GM19023 (cell line): ENCODE measurements around the gene ACOX3.
"Not testable (repeated sequence)": the region's sequence is repeated elsewhere in the genome, so short reads cannot be mapped to it uniquely, and the experiment has no call there.

Experiments
- ATAC-seq: cut with Tn5 transposase; IDR thresholded peaks from one replicate; pipeline ENCODE4 v1.9.1; 2021; ENCODE audit warnings: mild to moderate bottlenecking, moderate library complexity; ENCODE audit not compliant: unreplicated experiment

ACOX3 gene

GRCh38 chr4:8407756-8408155 is 32.8 kb downstream of the ACOX3 start:
- no peak for ATAC-seq

- no peak for ATAC-seq
Measured at GRCh38 chr4:8407316-8407715, 33.2 kb downstream of the ACOX3 start.

GRCh38 chr4:8406887-8407286 is 33.6 kb downstream of the ACOX3 start:
- not testable (repeated sequence) for ATAC-seq

GRCh38 chr4:8405516-8405875 is 35.0 kb downstream of the ACOX3 start:
- no peak for ATAC-seq

GRCh38 chr4:8404791-8405515 is 35.6 kb downstream of the ACOX3 start:
- no peak for ATAC-seq

- no peak for ATAC-seq
Measured at GRCh38 chr4:8403976-8404375, 36.5 kb downstream of the ACOX3 start.

- ATAC-seq, result no peak
Measured at GRCh38 chr4:8403173-8403753, 37.3 kb downstream of the ACOX3 start.

GRCh38 chr4:8402640-8403039 is 37.9 kb downstream of the ACOX3 start:
- no peak for ATAC-seq

GRCh38 chr4:8402181-8402597 is 38.3 kb downstream of the ACOX3 start:
- ATAC-seq, result no peak

- no peak for ATAC-seq
Measured at GRCh38 chr4:8401665-8402064, 38.9 kb downstream of the ACOX3 start.

- ATAC-seq, result no peak
Measured at GRCh38 chr4:8400632-8401325, 39.7 kb downstream of the ACOX3 start.

GRCh38 chr4:8399298-8399697 is 41.2 kb downstream of the ACOX3 start:
- ATAC-seq, result no peak

- no peak for ATAC-seq
Measured at GRCh38 chr4:8398347-8398746, 42.2 kb downstream of the ACOX3 start.

GRCh38 chr4:8396762-8397406 is 43.6 kb downstream of the ACOX3 start:
- no peak for ATAC-seq

- no peak for ATAC-seq
Measured at GRCh38 chr4:8395504-8396296, 44.8 kb downstream of the ACOX3 start.

- no peak for ATAC-seq
Measured at GRCh38 chr4:8394806-8395205, 45.7 kb downstream of the ACOX3 start.

GRCh38 chr4:8394061-8394519 is 46.4 kb downstream of the ACOX3 start:
- no peak for ATAC-seq

- no peak for ATAC-seq
Measured at GRCh38 chr4:8393593-8394038, 46.9 kb downstream of the ACOX3 start.

GRCh38 chr4:8392591-8393190 is 47.8 kb downstream of the ACOX3 start:
- ATAC-seq, result no peak

- peak; percentile 85 for ATAC-seq
Measured at GRCh38 chr4:8391972-8392371, 48.6 kb downstream of the ACOX3 start.
